ENCODE results near the gene ENTPD8. TPM values are rescaled to one million over a fixed set of nuclear protein-coding genes. Genes with fewer than 3 reads are reported as not detected.

Gene ENTPD8
- total and polyA plus RNA-seq, 10 of the 15 experiments (the other 5 are each of a cell fraction or from before 2014, with no cell fraction given), result not detected

- Histone ChIP-seq H3K27ac (ENCODE audit: control insufficient read depth, insufficient read depth) (no peak overlapping the region), H3K36me3 (ENCODE audit: control insufficient read depth in 2 of 2, insufficient read depth in 2 of 2, low read length in 1 of 2) (no peaks in the 10 kb centered on the region), H3K27me3 (replicated peaks in 1 of 2; ENCODE audit: control insufficient read depth in 2 of 2, insufficient read depth in 2 of 2, low read length in 1 of 2) (no peaks in the 10 kb centered on the region), H3K4me2 (ENCODE audit: control insufficient read depth, insufficient read depth) (no peak overlapping the region), H3K4me1 (ENCODE audit: control insufficient read depth, insufficient read depth, low read length) (no peaks in the 10 kb centered on the region), H2AFZ (ENCODE audit: control insufficient read depth, low read depth, low read length) (no peak overlapping the region), H4K20me1 (ENCODE audit: control insufficient read depth, insufficient read depth) (no peaks in the 10 kb centered on the region), H3K4me3 (no peak overlapping the region), H3K79me2 (ENCODE audit: control insufficient read depth, insufficient read depth, low read length) (no peaks in the 10 kb centered on the region), H3K9ac (ENCODE audit: control insufficient read depth, insufficient read depth, low read length) (no peak overlapping the region), H3K9me3 (replicated peaks; ENCODE audit: control insufficient read depth, insufficient read depth, low read length) (peaks cover 6% of the 10 kb centered on the region; the same call in 2 of the 3 replicates)
- ChIA-PET RAD21 (ENCODE audit: unreplicated experiment) (no interaction called here), POLR2A (no interaction called here), CTCF (no interaction called here), SMC1A (ENCODE audit: uncharacterized antibody, unreplicated experiment) (no interaction called here)
- FAIRE-seq (no peak), ATAC-seq (no peak), DNase-seq (ENCODE audit: low read depth, low spot score) (no peak)
- TF ChIP-seq NBN (IDR thresholded peaks at IDR 0.05) (no peak), EGR1 (IDR thresholded peaks at IDR 0.05; ENCODE audit: borderline replicate concordance in 1 of 2, low read depth in 2 of 2, low read length in 2 of 2) (no peak), TCF3 (IDR thresholded peaks at IDR 0.05; ENCODE audit: borderline replicate concordance, insufficient read depth, low read depth, low read length) (no peak), ASH2L (IDR thresholded peaks at IDR 0.05; ENCODE audit: borderline replicate concordance, low read depth) (no peak)
- in situ Hi-C loops (cut with MboI) (no loop called here), intact Hi-C loops (cut with micrococcal nuclease; ENCODE audit: unreplicated experiment) (no loop called here)
- WGBS (ENCODE audit: insufficient coverage, insufficient replicate concordance, low lambda C conversion rate, missing lambda C conversion rate), result 61% methylated on average over 36 of the region's 36 CpGs
- no TSS peak for BruUV-seq (replicated peaks)
Measured at GRCh38 chr9:137478962-137479861, 38.1 kb upstream of the ENTPD8 start.

- in situ Hi-C loops (cut with MboI), result no loop called here
- no peaks in the 10 kb centered on the region for H3K27me3 ChIP-seq (replicated peaks in 1 of 2; ENCODE audit: control insufficient read depth in 2 of 2, insufficient read depth in 2 of 2, low read length in 1 of 2)
- H3K9me3 ChIP-seq (replicated peaks; ENCODE audit: control insufficient read depth, insufficient read depth, low read length), result peaks cover 6% of the 10 kb centered on the region; the same call in 2 of the 3 replicates
- ATAC-seq (no peak), DNase-seq (ENCODE audit: low read depth, low spot score) (no peak), FAIRE-seq (no peak)
- TF ChIP-seq RAD51 (IDR thresholded peaks at IDR 0.05), result no peak
- TF ChIP-seq GABPA (IDR thresholded peaks at IDR 0.05; ENCODE audit: low read depth), result no peak
- H2AFZ ChIP-seq (ENCODE audit: control insufficient read depth, low read depth, low read length), result no peak overlapping the region
- ChIA-PET POLR2A (no interaction called here), SMC1A (ENCODE audit: uncharacterized antibody, unreplicated experiment) (no interaction called here), RAD21 (ENCODE audit: unreplicated experiment) (no interaction called here), CTCF (no interaction called here)
- intact Hi-C loops (cut with micrococcal nuclease; ENCODE audit: unreplicated experiment), result no loop called here
- H3K4me3 ChIP-seq, result no peak overlapping the region
- no TSS peak for BruUV-seq (replicated peaks)
- no peak overlapping the region for H3K4me2 ChIP-seq (ENCODE audit: control insufficient read depth, insufficient read depth)
- no peaks in the 10 kb centered on the region for H4K20me1 ChIP-seq (ENCODE audit: control insufficient read depth, insufficient read depth)
- H3K9ac ChIP-seq (ENCODE audit: control insufficient read depth, insufficient read depth, low read length), result no peak overlapping the region
- H3K36me3 ChIP-seq (ENCODE audit: control insufficient read depth in 2 of 2, insufficient read depth in 2 of 2, low read length in 1 of 2), result no peaks in the 10 kb centered on the region
- 42% methylated on average over 11 of the region's 11 CpGs for WGBS (ENCODE audit: insufficient coverage, insufficient replicate concordance, low lambda C conversion rate, missing lambda C conversion rate)
- H3K27ac ChIP-seq (ENCODE audit: control insufficient read depth, insufficient read depth), result no peak overlapping the region
- H3K79me2 ChIP-seq (ENCODE audit: control insufficient read depth, insufficient read depth, low read length), result no peaks in the 10 kb centered on the region
- no peaks in the 10 kb centered on the region for H3K4me1 ChIP-seq (ENCODE audit: control insufficient read depth, insufficient read depth, low read length)
Measured at GRCh38 chr9:137478613-137478961, 37.4 kb upstream of the ENTPD8 start.
